ENCODE measurements around the gene TRAPPC1.

DNA sequence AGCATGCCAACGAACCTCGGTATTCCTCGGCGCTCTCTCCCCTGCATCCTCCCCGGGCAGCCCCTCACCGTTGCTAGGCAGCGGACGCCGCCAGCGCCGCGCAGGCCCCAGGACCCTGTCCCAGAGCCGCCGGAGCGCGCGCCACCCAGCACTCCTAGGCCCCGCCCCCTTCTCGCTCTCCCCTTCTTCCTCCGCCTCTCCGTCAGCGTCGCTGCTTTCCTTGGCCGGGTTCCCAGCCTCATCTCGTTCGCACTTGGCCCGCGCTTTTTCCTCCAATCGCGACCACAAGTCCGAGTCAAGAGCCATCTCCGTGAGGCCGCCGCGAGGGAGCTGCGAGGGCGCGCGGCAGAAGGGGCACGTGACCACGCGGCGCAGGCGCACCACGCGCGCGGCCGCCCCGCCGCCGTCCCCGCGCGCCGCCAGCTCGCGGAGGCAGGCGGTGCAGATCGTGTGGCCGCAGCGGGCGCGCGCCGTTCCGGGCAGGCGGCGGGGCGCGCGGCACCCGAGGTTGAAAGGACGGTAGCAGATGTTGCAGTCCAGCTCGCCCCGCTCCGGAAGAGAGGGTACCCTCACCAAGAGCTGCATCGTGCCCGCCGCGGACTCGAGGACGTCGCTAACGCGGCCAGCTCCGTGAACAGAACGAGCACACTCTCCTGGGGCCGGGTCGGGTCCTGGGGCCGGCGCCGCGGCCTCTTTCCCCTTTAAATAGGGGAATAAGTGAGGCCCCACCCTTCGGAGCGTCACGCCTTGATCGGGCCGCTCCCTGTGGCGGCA, 15.9 kb downstream of the TRAPPC1 start, which contains the start of gene RNF227:
- TF ChIP-seq POLR2AphosphoS5 (IDR thresholded peaks at IDR 0.05) (peak; percentile 10 to 71 (median 62)), POLR2A (IDR thresholded peaks at IDR 0.05) (no peak)
- TF ChIP-seq, protein P1, sequence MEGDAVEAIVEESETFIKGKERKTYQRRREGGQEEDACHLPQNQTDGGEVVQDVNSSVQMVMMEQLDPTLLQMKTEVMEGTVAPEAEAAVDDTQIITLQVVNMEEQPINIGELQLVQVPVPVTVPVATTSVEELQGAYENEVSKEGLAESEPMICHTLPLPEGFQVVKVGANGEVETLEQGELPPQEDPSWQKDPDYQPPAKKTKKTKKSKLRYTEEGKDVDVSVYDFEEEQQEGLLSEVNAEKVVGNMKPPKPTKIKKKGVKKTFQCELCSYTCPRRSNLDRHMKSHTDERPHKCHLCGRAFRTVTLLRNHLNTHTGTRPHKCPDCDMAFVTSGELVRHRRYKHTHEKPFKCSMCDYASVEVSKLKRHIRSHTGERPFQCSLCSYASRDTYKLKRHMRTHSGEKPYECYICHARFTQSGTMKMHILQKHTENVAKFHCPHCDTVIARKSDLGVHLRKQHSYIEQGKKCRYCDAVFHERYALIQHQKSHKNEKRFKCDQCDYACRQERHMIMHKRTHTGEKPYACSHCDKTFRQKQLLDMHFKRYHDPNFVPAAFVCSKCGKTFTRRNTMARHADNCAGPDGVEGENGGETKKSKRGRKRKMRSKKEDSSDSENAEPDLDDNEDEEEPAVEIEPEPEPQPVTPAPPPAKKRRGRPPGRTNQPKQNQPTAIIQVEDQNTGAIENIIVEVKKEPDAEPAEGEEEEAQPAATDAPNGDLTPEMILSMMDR (IDR thresholded peaks at IDR 0.05), result no peak

Data from sigmoid colon (tissue), 4 donors.